GM13977 (cell line): ENCODE data around the gene MAP3K15.
"Not testable (repeated sequence)": the region's sequence is repeated elsewhere in the genome, so short reads cannot be mapped to it uniquely, and the experiment has no call there.

Experiments used
- DNase-seq: peaks from one replicate; pipeline ENCODE4 v3.0.0; 2012; ENCODE audit warnings: low spot score
- in situ Hi-C: fragments of 300-500 bp; cut with MboI; formaldehyde crosslinking; loops from one replicate; pipeline ENCODE4 v1.12.0; 2022; ENCODE audit warnings: low sequenced_read_pairs, low pct_unique_long_range_greater_than_20kb, mixed read lengths, inconsistent platforms; ENCODE audit not compliant: unreplicated experiment
- TF ChIP-seq, protein P1 (sequence below): IDR thresholded peaks from 2 replicates; pipeline ENCODE4 v1.5.1; 2012; ENCODE audit warnings: mild to moderate bottlenecking, control low read depth; ENCODE audit not compliant: insufficient read depth; ENCODE audit errors: extremely low read depth, missing control alignments

Gene MAP3K15

DNA sequence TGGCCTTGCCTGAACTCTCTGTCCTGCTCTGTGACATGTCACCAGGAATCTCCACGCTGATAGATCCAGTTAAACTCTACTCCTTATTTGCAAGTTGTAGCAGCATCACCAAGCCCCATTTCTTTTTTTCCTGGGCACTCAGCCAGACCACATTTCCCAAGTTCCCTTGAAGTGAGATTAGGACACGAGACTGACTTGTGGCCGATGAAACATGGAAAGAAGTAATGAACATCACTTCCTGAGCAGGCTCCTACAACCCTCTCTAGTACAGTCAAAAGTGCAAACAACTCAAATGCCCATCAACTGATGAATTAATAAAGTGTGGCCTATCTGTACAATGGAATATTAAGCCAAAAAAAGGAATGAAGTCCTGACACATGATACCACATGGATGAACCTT, 74.6 kb downstream of the MAP3K15 start:
- no peak for DNase-seq
- in situ Hi-C loops, result no loop called here
- TF ChIP-seq, protein P1, sequence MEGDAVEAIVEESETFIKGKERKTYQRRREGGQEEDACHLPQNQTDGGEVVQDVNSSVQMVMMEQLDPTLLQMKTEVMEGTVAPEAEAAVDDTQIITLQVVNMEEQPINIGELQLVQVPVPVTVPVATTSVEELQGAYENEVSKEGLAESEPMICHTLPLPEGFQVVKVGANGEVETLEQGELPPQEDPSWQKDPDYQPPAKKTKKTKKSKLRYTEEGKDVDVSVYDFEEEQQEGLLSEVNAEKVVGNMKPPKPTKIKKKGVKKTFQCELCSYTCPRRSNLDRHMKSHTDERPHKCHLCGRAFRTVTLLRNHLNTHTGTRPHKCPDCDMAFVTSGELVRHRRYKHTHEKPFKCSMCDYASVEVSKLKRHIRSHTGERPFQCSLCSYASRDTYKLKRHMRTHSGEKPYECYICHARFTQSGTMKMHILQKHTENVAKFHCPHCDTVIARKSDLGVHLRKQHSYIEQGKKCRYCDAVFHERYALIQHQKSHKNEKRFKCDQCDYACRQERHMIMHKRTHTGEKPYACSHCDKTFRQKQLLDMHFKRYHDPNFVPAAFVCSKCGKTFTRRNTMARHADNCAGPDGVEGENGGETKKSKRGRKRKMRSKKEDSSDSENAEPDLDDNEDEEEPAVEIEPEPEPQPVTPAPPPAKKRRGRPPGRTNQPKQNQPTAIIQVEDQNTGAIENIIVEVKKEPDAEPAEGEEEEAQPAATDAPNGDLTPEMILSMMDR, result no peak

DNA sequence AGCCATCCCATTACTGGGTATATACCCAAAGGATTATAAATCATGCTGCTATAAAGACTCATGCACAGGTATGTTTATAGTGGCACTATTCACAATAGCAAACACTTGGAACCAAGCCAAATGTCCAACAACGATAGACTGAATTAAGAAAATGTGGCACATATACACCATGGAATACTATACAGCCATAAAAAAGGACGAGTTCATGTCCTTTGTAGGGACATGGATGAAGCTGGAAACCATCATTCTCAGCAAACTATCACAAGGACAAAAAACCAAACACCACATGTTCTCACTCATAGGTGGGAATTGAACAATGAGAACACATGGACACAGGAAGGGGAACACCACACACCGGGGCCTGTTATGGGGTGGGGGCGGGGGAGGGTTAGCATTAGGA, 92.6 kb downstream of the MAP3K15 start:
- in situ Hi-C loops, DNase-seq: not testable (repeated sequence)

DNA sequence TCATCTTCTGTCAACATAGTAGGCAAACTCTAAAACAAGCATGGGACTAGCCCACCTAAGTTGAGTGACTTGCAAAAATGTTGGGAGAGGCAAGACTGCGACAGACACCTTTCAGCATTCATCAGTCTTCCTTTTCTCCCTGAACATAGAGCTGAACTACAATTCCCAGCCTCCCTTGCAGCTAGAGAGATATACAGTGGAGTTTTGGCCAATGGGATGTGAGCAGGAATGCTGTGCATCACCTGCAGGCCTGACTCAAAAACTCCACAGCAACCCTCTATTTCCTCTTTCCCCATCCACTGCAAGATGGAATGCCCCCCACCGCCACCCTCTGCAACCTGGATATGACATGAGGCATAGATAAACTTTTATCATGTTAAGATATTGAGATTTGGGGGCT, 105.0 kb downstream of the MAP3K15 start:
- in situ Hi-C loops, result no loop called here
- DNase-seq, result no peak
- TF ChIP-seq, protein P1, result no peak

DNA sequence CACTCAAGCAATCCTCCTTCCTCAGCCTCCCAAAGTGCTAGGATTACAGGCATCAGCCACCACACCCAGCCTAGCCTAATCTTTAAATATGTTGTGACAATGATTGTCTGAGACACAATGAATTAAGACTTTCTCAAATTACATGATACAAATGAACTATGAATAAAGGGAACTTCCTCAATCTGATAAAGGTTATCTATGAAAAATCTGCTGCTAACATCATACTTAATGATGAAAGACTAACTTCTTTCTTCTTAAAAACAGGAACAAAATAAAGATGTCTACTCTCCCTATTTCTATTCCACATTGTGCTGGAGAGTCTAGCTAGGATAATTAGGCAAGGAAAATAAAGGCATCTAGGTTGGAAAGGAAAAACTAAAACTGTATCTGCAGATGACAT, 111.6 kb downstream of the MAP3K15 start:
- TF ChIP-seq, protein P1, result no peak
- in situ Hi-C loops, result no loop called here
- no peak for DNase-seq

DNA sequence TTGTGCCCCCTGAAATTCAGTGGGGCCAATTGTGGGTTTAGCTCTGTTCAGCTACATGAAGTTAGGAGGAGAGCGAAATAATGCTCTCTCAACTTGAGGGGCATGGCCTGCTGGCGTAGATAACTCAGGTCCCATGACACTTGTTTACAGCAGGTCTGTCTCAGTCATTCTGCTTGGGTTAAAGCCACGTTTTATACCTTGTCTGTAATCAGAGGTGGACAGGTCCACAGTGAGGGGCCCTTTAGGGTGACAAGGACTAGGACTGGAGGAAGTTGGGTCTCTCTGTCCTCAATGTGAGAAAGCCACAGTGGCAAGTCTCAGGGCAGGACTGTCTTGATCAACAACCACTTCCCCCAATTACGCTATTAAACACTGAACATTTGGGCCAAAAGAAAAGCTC, 122.6 kb downstream of the MAP3K15 start:
- TF ChIP-seq, protein P1, result no peak
- in situ Hi-C loops, result no loop called here
- no peak for DNase-seq

DNA sequence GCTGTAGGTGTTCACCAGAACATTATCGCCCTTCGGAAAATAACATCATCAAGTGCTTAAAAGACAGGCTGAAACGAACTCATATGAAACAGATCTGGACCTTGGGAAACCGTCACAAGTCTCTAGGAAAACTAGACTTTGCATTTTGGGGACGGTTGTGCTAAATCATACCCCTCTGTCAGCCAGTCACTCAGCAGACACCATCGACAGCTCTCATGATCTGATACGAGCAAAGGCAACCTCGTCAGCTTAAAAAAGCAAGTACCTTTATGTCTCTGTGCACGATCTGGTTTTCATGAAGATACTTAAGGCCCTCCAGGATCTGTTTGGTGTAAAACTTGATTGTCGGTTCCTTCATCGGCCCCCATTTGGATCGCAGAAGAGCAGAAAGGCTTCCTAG, 123.2 kb downstream of the MAP3K15 start:
- in situ Hi-C loops, result no loop called here
- TF ChIP-seq, protein P1, result no peak
- no peak for DNase-seq

DNA sequence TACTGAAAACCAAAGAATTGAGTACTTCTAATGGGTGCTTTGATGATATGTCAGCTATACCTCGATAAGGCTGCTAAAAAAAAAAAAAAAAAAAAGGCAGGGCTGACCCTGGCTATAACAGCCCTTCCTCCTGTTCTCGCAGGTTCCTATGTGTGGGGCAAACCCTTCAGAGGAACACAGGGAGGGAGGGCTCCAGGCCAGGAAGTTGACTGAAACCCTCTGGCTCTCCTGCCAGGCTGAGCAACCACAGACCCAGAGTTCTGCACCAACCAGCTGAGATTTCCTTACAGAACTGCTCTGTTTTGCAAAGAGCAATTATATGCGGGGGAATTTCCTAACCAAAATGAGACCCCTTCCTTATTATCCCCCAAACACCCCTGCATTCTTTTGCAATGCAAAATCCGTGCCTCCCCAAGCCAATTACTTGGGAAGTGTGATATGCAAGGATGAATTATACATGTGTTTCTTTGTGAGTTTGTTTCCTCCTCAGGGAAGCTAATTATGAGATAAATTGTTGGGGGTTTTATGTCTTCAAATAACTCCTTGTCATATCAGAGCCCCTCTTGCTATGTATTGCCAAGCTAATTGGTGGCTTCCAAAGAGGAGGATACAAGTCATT, 126.0 kb downstream of the MAP3K15 start:
- DNase-seq, result no peak
- TF ChIP-seq, protein P1, result no peak
- in situ Hi-C loops, result no loop called here
